IMR-90 (cell line): ENCODE data around the gene ELL2. TPM values are rescaled to one million over a fixed set of nuclear protein-coding genes. Genes with fewer than 3 reads are reported as not detected.

ENCODE experiments used
- ATAC-seq: fragments of 200-7000 bp; cut with Tn5 transposase; 2 replicates; pipeline ENCODE4 v1.9.1; 2020; ENCODE audit warnings: low read depth, mild to moderate bottlenecking, moderate library complexity
- BruUV-seq: library from RNA; stranded (reverse); fragments of 400-500 nt; replicated peaks from 2 replicates; lab custom pipeline; 2021; lab: Mats Ljungman, UMichigan
- CTCF ChIA-PET: fragments of 300-600 bp; formaldehyde crosslinking; extraction: SDS; loops from one replicate; lab custom pipeline; 2021; ENCODE audit warnings: antibody characterized with exemption; lab: Yijun Ruan, JAX
- POLR2A ChIA-PET: fragments of 300-600 bp; sonication (Branson Sonifier 250); formaldehyde crosslinking; loops from one replicate; lab custom pipeline; 2022; ENCODE audit warnings: antibody characterized with exemption; ENCODE audit not compliant: unreplicated experiment; lab: Charles Lee
- DNase-seq: peaks from one replicate; pipeline ENCODE4 v3.0.0; 2013
- H2AFZ ChIP-seq: replicated peaks from 2 replicates; pipeline ENCODE3; 2013; ENCODE audit warnings: low read length, mild to moderate bottlenecking; ENCODE audit not compliant: poor library complexity
- H2AK5ac ChIP-seq: 2 replicates; pipeline ENCODE4 v1.6.1; 2013; ENCODE audit warnings: low read depth, low read length, inconsistent platforms
- H2AK9ac ChIP-seq: replicated peaks from 2 replicates; pipeline ENCODE3; 2013; ENCODE audit warnings: mild to moderate bottlenecking, low read depth, low read length, moderate library complexity; ENCODE audit not compliant: poor library complexity
- H2BK120ac ChIP-seq: 2 replicates; pipeline ENCODE4 v1.6.1; 2013; ENCODE audit warnings: low read depth, low read length, inconsistent platforms
- H2BK15ac ChIP-seq: 3 replicates; pipeline ENCODE4 v1.6.1; 2013; ENCODE audit warnings: low read depth, low read length, inconsistent platforms
- H2BK20ac ChIP-seq: 2 replicates; pipeline ENCODE4 v1.6.1; 2013; ENCODE audit warnings: low read depth, mild to moderate bottlenecking, inconsistent platforms, low read length, moderate library complexity
- H2BK5ac ChIP-seq: 2 replicates; pipeline ENCODE4 v1.6.1; 2013; ENCODE audit warnings: mild to moderate bottlenecking, low read depth, low read length, inconsistent platforms; ENCODE audit not compliant: poor library complexity, severe bottlenecking
- H3K14ac ChIP-seq: replicated peaks from 2 replicates; pipeline ENCODE4 v1.6.1; 2013; ENCODE audit warnings: low read depth, low read length, inconsistent platforms
- H3K18ac ChIP-seq: 2 replicates; pipeline ENCODE4 v1.6.1; 2013; ENCODE audit warnings: low read depth, low read length, control low read depth
- H3K23ac ChIP-seq: 2 replicates; pipeline ENCODE4 v1.6.1; 2013; ENCODE audit warnings: low read depth, low read length, inconsistent platforms
- H3K27ac ChIP-seq: 2 replicates; pipeline ENCODE4 v1.5.1; 2013; ENCODE audit warnings: mild to moderate bottlenecking, control low read depth, low read length; ENCODE audit not compliant: insufficient read depth
- H3K27me3 ChIP-seq: 2 replicates; pipeline ENCODE4 v1.6.1; 2013; ENCODE audit warnings: low read length; ENCODE audit not compliant: control insufficient read depth, insufficient read depth
- H3K36me3 ChIP-seq: 2 replicates; pipeline ENCODE4 v1.6.1; 2013; ENCODE audit warnings: low read length, mixed read lengths; ENCODE audit not compliant: control insufficient read depth, insufficient read depth
- H3K4ac ChIP-seq: 2 replicates; pipeline ENCODE4 v1.6.1; 2013; ENCODE audit warnings: low read depth, low read length, inconsistent platforms
- H3K4me1 ChIP-seq: 2 replicates; pipeline ENCODE4 v1.6.1; 2013; ENCODE audit warnings: low read length, mixed read lengths; ENCODE audit not compliant: control insufficient read depth, insufficient read depth
- H3K4me2 ChIP-seq: 2 replicates; pipeline ENCODE4 v1.6.1; 2013; ENCODE audit warnings: low read depth, mild to moderate bottlenecking, control low read depth, low read length, moderate library complexity
- H3K4me3 ChIP-seq: 2 replicates; pipeline ENCODE4 v1.5.1; 2013; ENCODE audit warnings: low read depth, mild to moderate bottlenecking, control low read depth, low read length, moderate library complexity; ENCODE audit not compliant: insufficient read depth
- H3K56ac ChIP-seq: 2 replicates; pipeline ENCODE4 v1.6.1; 2013; ENCODE audit warnings: low read length, inconsistent platforms; ENCODE audit not compliant: insufficient read depth; ENCODE audit errors: extremely low read depth
- H3K79me1 ChIP-seq, 2 experiments: 2 replicates each; pipeline ENCODE4 v1.6.1; 2013; ENCODE audit warnings: low read length in 2 of 2, inconsistent platforms in 1 of 2, low read depth in 1 of 2
- H3K9ac ChIP-seq: 2 replicates; pipeline ENCODE4 v1.6.1; 2013; ENCODE audit warnings: low read depth, low read length, control low read depth
- H3K9me1 ChIP-seq: 2 replicates; pipeline ENCODE4 v1.6.1; 2013; ENCODE audit warnings: low read length, inconsistent platforms; ENCODE audit not compliant: insufficient read depth
- H3K9me3 ChIP-seq: 2 replicates; pipeline ENCODE4 v1.6.1; 2013; ENCODE audit warnings: low read length; ENCODE audit not compliant: control insufficient read depth, insufficient read depth
- H4K20me1 ChIP-seq: 2 replicates; pipeline ENCODE4 v1.6.1; 2013; ENCODE audit warnings: low read length, inconsistent platforms; ENCODE audit not compliant: insufficient read depth
- H4K5ac ChIP-seq: 2 replicates; pipeline ENCODE4 v1.6.1; 2013; ENCODE audit warnings: mild to moderate bottlenecking, low read depth, low read length, control low read depth
- H4K8ac ChIP-seq, 2 experiments: 2 replicates each; pipeline ENCODE4 v1.6.1; 2013; ENCODE audit warnings: low read depth in 2 of 2, low read length in 2 of 2, control low read depth in 1 of 2, inconsistent platforms in 1 of 2
- H4K91ac ChIP-seq: 2 replicates; pipeline ENCODE4 v1.6.1; 2013; ENCODE audit warnings: low read depth, low read length, inconsistent platforms; ENCODE audit not compliant: insufficient read depth
- BHLHE40 ChIP-seq: fragments of 150-350 bp; IDR thresholded peaks from 2 replicates; pipeline ENCODE4 v1.6.1; 2016; ENCODE audit warnings: mild to moderate bottlenecking, low read depth, low read length
- CHD1 ChIP-seq: IDR thresholded peaks from 2 replicates; pipeline ENCODE4 v1.6.1; 2012; ENCODE audit warnings: low read depth, low read length, improper control_type of control experiment
- CTCF ChIP-seq: conservative IDR thresholded peaks from 2 replicates; pipeline ENCODE4 v1.5.1; 2012; ENCODE audit warnings: mild to moderate bottlenecking, low read depth, low read length, improper control_type of control experiment
- FOS ChIP-seq: fragments of 150-350 bp; IDR thresholded peaks from 2 replicates; pipeline ENCODE4 v1.6.1; 2016; ENCODE audit warnings: low read depth, low read length
- MAZ ChIP-seq: IDR thresholded peaks from 2 replicates; pipeline ENCODE4 v1.6.1; 2012; ENCODE audit warnings: low read depth, mild to moderate bottlenecking, low read length, improper control_type of control experiment, moderate library complexity, borderline replicate concordance
- MXI1 ChIP-seq: IDR thresholded peaks from 2 replicates; pipeline ENCODE4 v1.6.1; 2012; ENCODE audit warnings: low read depth, mild to moderate bottlenecking, low read length, moderate library complexity, borderline replicate concordance
- NFE2L2 ChIP-seq: fragments of 150-350 bp; IDR thresholded peaks from 2 replicates; pipeline ENCODE4 v1.6.1; 2016; ENCODE audit warnings: low read depth, mild to moderate bottlenecking, low read length
- POLR2A ChIP-seq: IDR thresholded peaks from 2 replicates; pipeline ENCODE4 v1.6.1; 2012; ENCODE audit warnings: mild to moderate bottlenecking, low read depth, low read length
- RCOR1 ChIP-seq: IDR thresholded peaks from 2 replicates; pipeline ENCODE4 v1.6.1; 2012; ENCODE audit warnings: mild to moderate bottlenecking, low read length, improper control_type of control experiment; ENCODE audit not compliant: insufficient replicate concordance
- RFX5 ChIP-seq: IDR thresholded peaks from 2 replicates; pipeline ENCODE4 v1.8.0; 2012; ENCODE audit warnings: low read depth, mild to moderate bottlenecking, low read length, moderate library complexity
- SMC3 ChIP-seq: fragments of 150-350 bp; IDR thresholded peaks from 2 replicates; pipeline ENCODE4 v1.6.1; 2016; ENCODE audit warnings: low read depth, mild to moderate bottlenecking, antibody characterized with exemption, low read length, moderate library complexity
- USF2 ChIP-seq: fragments of 150-350 bp; IDR thresholded peaks from 2 replicates; pipeline ENCODE4 v1.6.1; 2017; ENCODE audit warnings: mild to moderate bottlenecking, antibody characterized with exemption, low read length, low read depth
- WGBS, 2 experiments: methylation state at CpG; one replicate each; pipeline versions ENCODE4 v1.1.5 to v1.1.7; 2013; ENCODE audit warnings: missing lambda C conversion rate in 2 of 2; ENCODE audit not compliant: insufficient read length in 1 of 2; ENCODE audit errors: extremely low coverage in 2 of 2; 5-methylcytosine and 5-hydroxymethylcytosine counted together
- dilution Hi-C: fragments of 300-500 bp; cut with HindIII; formaldehyde crosslinking; loops from one replicate; pipeline ENCODE4 v1.14.3; 2018; ENCODE audit warnings: low sequenced_read_pairs; ENCODE audit not compliant: unreplicated experiment
- in situ Hi-C: fragments of 300-500 bp; cut with MboI; formaldehyde crosslinking; loops from 3 replicates; pipeline ENCODE4 v1.14.3; 2019; ENCODE audit warnings: low sequenced_read_pairs, inconsistent platforms, mixed read lengths
- intact Hi-C: fragments of 100-400 bp; cut with micrococcal nuclease; formaldehyde crosslinking; loops from 2 replicates; pipeline ENCODE4 v1.10.0; 2022
- polyA plus RNA-seq, 3 experiments: library from polyadenylated mRNA; depleted of rRNA; stranded (reverse); fragments of >200 nt; gene quantifications; 2 replicates each; pipeline ENCODE4 v1.2.3, GENCODE V29; 2012; ENCODE audit warnings: low replicate concordance in 1 of 3
- total RNA-seq: library from RNA; depleted of rRNA; stranded (reverse); fragments of >200 nt; gene quantifications from 2 replicates; pipeline ENCODE4 v1.2.3, GENCODE V29; 2012

Gene ELL2
- total and polyA plus RNA-seq, 2 of the 4 experiments (the other 2 are of a cell fraction) = 61.4 to 92.5 TPM

- no peaks in the 10 kb centered on the region for H3K9me3 ChIP-seq
- H3K23ac ChIP-seq = peak overlapping the region; percentile 68; the same call in 1 of the 2 replicates
- H3K9me1 ChIP-seq = peaks cover 24% of the 10 kb centered on the region
- H3K4me2 ChIP-seq = no peak overlapping the region
- H3K4ac ChIP-seq = peak overlapping the region; percentile 52; the same call in 1 of the 2 replicates
- no peak overlapping the region for H3K4me3 ChIP-seq
- H4K5ac ChIP-seq = peak overlapping the region; percentile 69
- ChIA-PET POLR2A (no interaction called here), CTCF (interaction anchor here (1.1 kb wide), 1 partner anchor 83 kb away, joined by 3 read pairs; no protein-coding TSS in a partner anchor)
- H3K18ac ChIP-seq = peak overlapping the region; percentile 86
- BruUV-seq = no TSS peak
- ATAC-seq (no peak), DNase-seq (no peak)
- H3K79me1 ChIP-seq = peaks cover 4 to 48% of the 10 kb centered on the region in 2 experiments; a peak in 3 of 4 replicates
- peak overlapping the region; percentile 69 for H2BK20ac ChIP-seq
- intact Hi-C loops = loop anchor here (5.0 kb wide), 1 partner anchor 203 kb away; no protein-coding TSS in a partner anchor
- H2AFZ ChIP-seq = no peak overlapping the region
- no peaks in the 10 kb centered on the region for H4K20me1 ChIP-seq
- no peak overlapping the region for H3K56ac ChIP-seq
- peak overlapping the region; percentile 73 for H3K14ac ChIP-seq
- peak overlapping the region; percentile 14 to 76 for H4K8ac ChIP-seq
- H2BK120ac ChIP-seq = peak overlapping the region; percentile 82
- no peaks in the 10 kb centered on the region for H3K36me3 ChIP-seq
- no CpG with 5 or more reads among the region's 1 CpG for WGBS, 2 experiments
- H2BK5ac ChIP-seq = peak overlapping the region; percentile 55
- in situ Hi-C loops = no loop called here
- H2AK9ac ChIP-seq = no peak overlapping the region
- no peaks in the 10 kb centered on the region for H3K27me3 ChIP-seq
- TF ChIP-seq POLR2A (no peak), MXI1 (no peak), FOS (no peak), CTCF (no peak), USF2 (no peak), CHD1 (no peak), RCOR1 (no peak), RFX5 (no peak), MAZ (no peak), SMC3 (no peak), BHLHE40 (no peak), NFE2L2 (no peak)
- peak overlapping the region; percentile 98; the same call in 2 of the 3 replicates for H2BK15ac ChIP-seq
- no peak overlapping the region for H3K9ac ChIP-seq
- peaks cover 36% of the 10 kb centered on the region for H3K4me1 ChIP-seq
- peak overlapping the region; percentile 77; the same call in 1 of the 2 replicates for H2AK5ac ChIP-seq
- peak overlapping the region; percentile 35; the same call in 1 of the 2 replicates for H3K27ac ChIP-seq
- peak overlapping the region; percentile 75 for H4K91ac ChIP-seq
- dilution Hi-C loops = no loop called here
Observed at GRCh38 chr5:95864456-95864855, 97.2 kb downstream of the ELL2 start.
